IPS-20b (cell line): Measurements from ENCODE around the gene PPP1R2.

ENCODE experiments used
- H3K27ac ChIP-seq: one replicate; pipeline ENCODE4 v1.5.1; 2013; ENCODE audit warnings: low read length
- H3K27me3 ChIP-seq: 2 replicates; pipeline ENCODE4 v1.6.1; 2013; ENCODE audit warnings: mild to moderate bottlenecking, low read length, inconsistent platforms; ENCODE audit not compliant: insufficient read depth
- H3K36me3 ChIP-seq: 2 replicates; pipeline ENCODE4 v1.6.1; 2013; ENCODE audit warnings: low read depth, mild to moderate bottlenecking, inconsistent platforms, low read length, moderate library complexity; ENCODE audit not compliant: insufficient read depth
- H3K4me1 ChIP-seq: 2 replicates; pipeline ENCODE4 v1.6.1; 2013; ENCODE audit warnings: mild to moderate bottlenecking, control low read depth, inconsistent platforms, low read length, moderate library complexity; ENCODE audit not compliant: insufficient read depth
- H3K4me3 ChIP-seq: 2 replicates; pipeline ENCODE4 v1.5.1; 2013; ENCODE audit warnings: mild to moderate bottlenecking, low read length, inconsistent platforms
- H3K9ac ChIP-seq: 2 replicates; pipeline ENCODE4 v1.6.1; 2013; ENCODE audit warnings: low read depth, mild to moderate bottlenecking, inconsistent platforms, low read length, moderate library complexity
- H3K9me3 ChIP-seq: 2 replicates; pipeline ENCODE4 v1.6.1; 2013; ENCODE audit warnings: mild to moderate bottlenecking, low read depth, low read length, inconsistent platforms; ENCODE audit not compliant: insufficient read depth

Gene PPP1R2

DNA sequence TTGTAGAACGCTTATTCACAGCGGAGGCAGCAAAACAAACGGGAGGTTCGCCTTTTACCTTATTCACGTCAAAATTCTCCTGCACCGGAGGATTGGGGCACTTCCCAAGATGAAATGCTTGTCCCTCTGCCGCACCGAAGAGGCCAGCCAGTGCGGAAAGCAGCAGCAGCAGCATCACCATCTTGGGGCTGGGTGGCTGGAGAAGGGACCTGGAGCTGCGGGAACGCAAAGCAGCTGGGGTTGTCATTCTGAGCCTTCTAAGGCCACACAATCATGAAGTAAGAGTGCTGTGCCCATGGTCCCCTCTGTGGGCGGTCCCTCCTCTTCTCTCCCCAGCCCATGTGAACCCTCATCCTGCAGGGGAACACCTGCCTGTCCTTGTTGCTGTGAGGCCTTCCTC, 36.2 kb upstream of the PPP1R2 start:
- Histone ChIP-seq H3K4me3 (no peak overlapping the region), H3K27me3 (no peaks in the 10 kb centered on the region), H3K9ac (no peak overlapping the region), H3K9me3 (no peaks in the 10 kb centered on the region), H3K36me3 (no peaks in the 10 kb centered on the region), H3K27ac (no peak overlapping the region), H3K4me1 (no peaks in the 10 kb centered on the region; the same call in 1 of the 2 replicates)

- no peaks in the 10 kb centered on the region for H3K27me3 ChIP-seq
- no peaks in the 10 kb centered on the region for H3K9me3 ChIP-seq
- no peak overlapping the region for H3K4me3 ChIP-seq
- H3K9ac ChIP-seq, result no peak overlapping the region
- no peaks in the 10 kb centered on the region for H3K36me3 ChIP-seq
- no peak overlapping the region for H3K27ac ChIP-seq
- H3K4me1 ChIP-seq, result peaks cover 3% of the 10 kb centered on the region; the same call in 1 of the 2 replicates
These were observed 35.4 kb upstream of the PPP1R2 start for GRCh38 chr3:195578565-195578964.

- Histone ChIP-seq H3K9ac (no peak overlapping the region), H3K4me1 (peaks cover 3% of the 10 kb centered on the region; the same call in 1 of the 2 replicates), H3K36me3 (no peaks in the 10 kb centered on the region), H3K27ac (no peak overlapping the region), H3K9me3 (no peaks in the 10 kb centered on the region), H3K4me3 (no peak overlapping the region), H3K27me3 (no peaks in the 10 kb centered on the region)
These were observed 34.6 kb upstream of the PPP1R2 start for GRCh38 chr3:195577645-195578177.

DNA sequence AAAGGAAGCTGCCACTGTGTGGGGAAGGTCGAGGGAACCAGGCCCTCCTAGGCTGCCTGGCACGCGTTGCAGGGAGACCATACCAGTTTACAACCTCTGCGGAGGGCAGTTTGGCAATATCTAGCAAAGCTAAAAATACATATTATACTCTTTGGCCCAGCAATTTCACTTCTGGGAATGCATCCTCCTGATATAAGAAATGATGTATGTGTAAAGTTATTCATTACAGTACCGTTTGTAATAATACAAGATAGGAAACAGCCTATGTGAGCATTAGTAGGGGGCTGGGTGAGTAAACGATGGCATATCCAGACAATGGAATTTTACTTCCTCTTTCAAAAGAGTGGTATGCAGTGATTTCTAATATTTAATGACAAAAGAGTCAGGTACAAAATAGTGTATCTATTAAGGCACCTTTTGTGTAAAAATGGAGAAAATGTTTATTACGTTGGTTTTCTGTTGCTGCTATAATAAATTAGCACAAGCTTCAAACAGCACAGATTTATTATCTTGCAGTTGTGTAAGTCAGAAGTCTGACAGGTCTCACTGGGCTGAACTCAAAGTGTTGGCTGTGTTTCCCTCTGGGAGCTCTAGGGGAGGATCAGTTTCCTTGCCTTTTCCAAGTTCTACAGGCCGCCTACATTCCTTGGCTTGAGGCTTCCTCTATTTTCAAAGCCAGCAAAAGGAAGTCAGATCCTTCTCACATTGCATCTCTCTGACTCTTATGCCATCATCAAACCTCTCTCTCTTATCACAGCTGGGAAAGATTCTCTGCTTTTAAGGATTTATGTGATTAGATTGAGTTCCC, 31.6 kb upstream of the PPP1R2 start:
- H3K9ac ChIP-seq, result no peak overlapping the region
- no peaks in the 10 kb centered on the region for H3K36me3 ChIP-seq
- H3K27ac ChIP-seq, result no peak overlapping the region
- H3K9me3 ChIP-seq, result no peaks in the 10 kb centered on the region
- no peak overlapping the region for H3K4me3 ChIP-seq
- H3K27me3 ChIP-seq, result no peaks in the 10 kb centered on the region
- H3K4me1 ChIP-seq, result peaks cover 3% of the 10 kb centered on the region; the same call in 1 of the 2 replicates

- no peak overlapping the region for H3K4me3 ChIP-seq
- H3K27me3 ChIP-seq, result no peaks in the 10 kb centered on the region
- H3K36me3 ChIP-seq, result no peaks in the 10 kb centered on the region
- no peak overlapping the region for H3K27ac ChIP-seq
- H3K9me3 ChIP-seq, result no peaks in the 10 kb centered on the region
- peaks cover 3% of the 10 kb centered on the region; the same call in 1 of the 2 replicates for H3K4me1 ChIP-seq
- H3K9ac ChIP-seq, result no peak overlapping the region
These were observed 30.7 kb upstream of the PPP1R2 start for GRCh38 chr3:195573611-195574496.

- peaks cover 3% of the 10 kb centered on the region; the same call in 1 of the 2 replicates for H3K4me1 ChIP-seq
- H3K9me3 ChIP-seq, result no peaks in the 10 kb centered on the region
- H3K36me3 ChIP-seq, result no peaks in the 10 kb centered on the region
- H3K27ac ChIP-seq, result no peak overlapping the region
- H3K4me3 ChIP-seq, result no peak overlapping the region
- H3K27me3 ChIP-seq, result no peaks in the 10 kb centered on the region
- H3K9ac ChIP-seq, result no peak overlapping the region
These were observed 28.2 kb upstream of the PPP1R2 start for GRCh38 chr3:195571361-195571760.

GRCh38 chr3:195570912-195571311, 27.8 kb upstream of the PPP1R2 start:
- Histone ChIP-seq H3K9me3 (no peaks in the 10 kb centered on the region), H3K4me3 (no peak overlapping the region), H3K4me1 (peaks cover 3% of the 10 kb centered on the region; the same call in 1 of the 2 replicates), H3K9ac (no peak overlapping the region), H3K36me3 (no peaks in the 10 kb centered on the region), H3K27me3 (no peaks in the 10 kb centered on the region), H3K27ac (no peak overlapping the region)

GRCh38 chr3:195570344-195570743, 27.2 kb upstream of the PPP1R2 start:
- H3K27me3 ChIP-seq, result no peaks in the 10 kb centered on the region
- no peak overlapping the region for H3K9ac ChIP-seq
- H3K27ac ChIP-seq, result no peak overlapping the region
- no peak overlapping the region for H3K4me3 ChIP-seq
- H3K9me3 ChIP-seq, result no peaks in the 10 kb centered on the region
- no peaks in the 10 kb centered on the region for H3K36me3 ChIP-seq
- H3K4me1 ChIP-seq, result peaks cover 3% of the 10 kb centered on the region; the same call in 1 of the 2 replicates

DNA sequence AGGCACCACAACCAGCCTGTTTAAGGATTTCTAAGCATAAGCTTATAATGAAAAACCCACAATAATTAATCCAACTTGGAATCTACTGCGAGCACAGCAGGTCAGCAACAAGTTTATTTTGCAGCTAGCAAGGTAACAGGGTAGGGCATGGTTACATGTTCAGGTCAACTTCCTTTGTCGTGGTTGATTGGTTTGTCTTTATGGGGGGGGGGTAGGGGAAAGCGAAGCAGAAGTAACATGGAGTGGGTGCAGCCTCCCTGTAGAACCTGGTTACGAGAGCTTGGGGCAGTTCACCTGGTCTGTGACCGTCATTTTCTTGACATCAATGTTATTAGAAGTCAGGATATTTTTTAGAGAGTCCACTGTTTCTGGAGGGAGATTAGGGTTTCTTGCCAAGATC, 25.5 kb upstream of the PPP1R2 start:
- Histone ChIP-seq H3K9me3 (no peaks in the 10 kb centered on the region), H3K4me1 (no peaks in the 10 kb centered on the region), H3K27ac (no peak overlapping the region), H3K36me3 (no peaks in the 10 kb centered on the region), H3K9ac (no peak overlapping the region), H3K4me3 (no peak overlapping the region), H3K27me3 (no peaks in the 10 kb centered on the region)

- H3K9ac ChIP-seq, result no peak overlapping the region
- H3K9me3 ChIP-seq, result no peaks in the 10 kb centered on the region
- no peak overlapping the region for H3K27ac ChIP-seq
- no peak overlapping the region for H3K4me3 ChIP-seq
- H3K4me1 ChIP-seq, result no peaks in the 10 kb centered on the region
- no peaks in the 10 kb centered on the region for H3K27me3 ChIP-seq
- H3K36me3 ChIP-seq, result no peaks in the 10 kb centered on the region
These were observed 23.7 kb upstream of the PPP1R2 start for GRCh38 chr3:195566797-195567196.

- H3K36me3 ChIP-seq, result no peaks in the 10 kb centered on the region
- no peaks in the 10 kb centered on the region for H3K27me3 ChIP-seq
- H3K9ac ChIP-seq, result no peak overlapping the region
- H3K9me3 ChIP-seq, result no peaks in the 10 kb centered on the region
- H3K27ac ChIP-seq, result no peak overlapping the region
- H3K4me3 ChIP-seq, result no peak overlapping the region
- H3K4me1 ChIP-seq, result no peaks in the 10 kb centered on the region
These were observed 22.6 kb upstream of the PPP1R2 start for GRCh38 chr3:195565716-195566115.
